HG03342 (cell line): Measurements from ENCODE around the gene FREM2.

Experiments used
- ATAC-seq: cut with Tn5 transposase; IDR thresholded peaks from one replicate; pipeline ENCODE4 v1.9.1; 2021; ENCODE audit warnings: mild to moderate bottlenecking, moderate library complexity; ENCODE audit not compliant: unreplicated experiment

Gene FREM2

DNA sequence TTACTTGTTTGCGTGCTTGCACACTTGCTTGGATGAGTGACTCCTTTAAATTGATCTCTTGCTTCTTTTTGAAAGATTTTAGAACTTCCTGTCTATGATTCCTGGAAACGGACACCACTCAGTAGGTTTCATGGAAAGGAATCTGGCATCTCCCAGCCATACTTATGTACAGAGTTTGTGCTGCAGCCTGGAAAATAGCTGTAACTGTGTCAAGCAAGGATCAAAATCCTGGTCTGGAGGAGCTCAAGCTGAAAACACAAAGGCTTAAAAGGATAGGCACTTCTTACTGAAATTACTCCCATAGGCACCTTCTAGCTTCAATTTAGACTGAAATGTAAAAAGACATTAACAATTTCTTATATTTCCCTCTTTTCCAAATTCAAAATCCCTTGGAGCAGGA, 1.4 kb upstream of the FREM2 start:
- no peak for ATAC-seq

DNA sequence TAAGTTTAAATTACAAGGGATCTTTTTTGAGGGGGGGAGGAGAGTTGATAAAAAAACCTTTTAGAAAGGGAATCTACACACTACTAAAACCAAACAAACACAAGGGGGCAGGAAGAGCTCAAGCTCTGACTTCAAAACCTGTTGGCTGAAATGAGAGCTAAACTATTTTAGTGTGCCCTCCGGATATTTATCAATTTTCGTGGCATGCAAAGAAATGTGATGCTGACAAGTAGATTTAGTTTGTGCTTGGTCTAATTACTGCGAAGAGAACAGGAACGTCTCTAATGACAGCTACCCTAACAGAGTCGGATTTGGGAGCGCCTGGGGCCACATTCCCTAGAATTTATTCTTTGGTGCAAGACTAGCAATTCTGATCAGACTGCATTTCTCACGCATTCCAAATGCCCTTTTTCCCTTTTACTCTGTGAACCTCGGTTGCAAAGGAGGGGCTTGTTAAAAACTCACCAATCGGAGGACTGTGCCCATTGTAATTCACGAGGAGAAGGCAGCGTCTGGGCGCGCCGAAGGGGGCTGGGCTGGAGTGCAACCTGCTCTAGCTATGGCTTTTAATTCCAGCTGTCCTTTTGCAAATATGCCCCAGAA, 802 bp upstream of the FREM2 start:
- no peak for ATAC-seq

DNA sequence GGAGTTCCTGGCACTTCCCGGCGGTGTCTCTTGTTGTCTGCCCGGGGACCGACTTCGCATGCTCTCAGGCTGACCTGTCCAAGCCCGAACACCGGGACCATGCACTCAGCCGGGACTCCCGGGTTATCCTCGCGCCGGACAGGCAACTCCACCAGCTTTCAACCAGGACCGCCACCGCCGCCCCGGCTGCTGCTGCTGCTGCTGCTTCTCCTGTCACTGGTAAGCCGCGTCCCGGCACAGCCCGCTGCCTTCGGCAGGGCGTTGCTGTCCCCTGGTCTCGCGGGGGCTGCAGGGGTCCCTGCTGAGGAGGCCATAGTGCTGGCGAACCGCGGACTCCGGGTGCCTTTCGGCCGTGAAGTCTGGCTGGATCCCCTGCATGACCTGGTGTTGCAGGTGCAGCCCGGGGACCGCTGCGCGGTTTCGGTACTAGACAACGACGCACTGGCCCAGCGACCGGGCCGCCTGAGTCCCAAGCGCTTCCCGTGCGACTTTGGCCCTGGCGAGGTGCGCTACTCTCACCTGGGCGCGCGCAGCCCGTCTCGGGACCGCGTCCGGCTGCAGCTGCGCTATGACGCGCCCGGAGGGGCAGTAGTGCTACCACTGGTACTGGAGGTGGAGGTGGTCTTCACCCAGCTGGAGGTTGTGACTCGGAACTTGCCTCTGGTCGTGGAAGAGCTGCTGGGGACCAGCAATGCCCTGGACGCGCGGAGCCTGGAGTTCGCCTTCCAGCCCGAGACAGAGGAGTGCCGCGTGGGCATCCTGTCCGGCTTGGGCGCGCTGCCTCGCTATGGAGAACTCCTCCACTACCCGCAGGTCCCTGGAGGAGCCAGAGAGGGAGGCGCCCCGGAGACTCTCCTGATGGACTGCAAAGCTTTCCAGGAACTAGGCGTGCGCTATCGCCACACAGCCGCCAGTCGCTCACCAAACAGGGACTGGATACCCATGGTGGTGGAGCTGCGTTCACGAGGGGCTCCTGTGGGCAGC, 661 bp downstream of the FREM2 start:
- no peak for ATAC-seq

DNA sequence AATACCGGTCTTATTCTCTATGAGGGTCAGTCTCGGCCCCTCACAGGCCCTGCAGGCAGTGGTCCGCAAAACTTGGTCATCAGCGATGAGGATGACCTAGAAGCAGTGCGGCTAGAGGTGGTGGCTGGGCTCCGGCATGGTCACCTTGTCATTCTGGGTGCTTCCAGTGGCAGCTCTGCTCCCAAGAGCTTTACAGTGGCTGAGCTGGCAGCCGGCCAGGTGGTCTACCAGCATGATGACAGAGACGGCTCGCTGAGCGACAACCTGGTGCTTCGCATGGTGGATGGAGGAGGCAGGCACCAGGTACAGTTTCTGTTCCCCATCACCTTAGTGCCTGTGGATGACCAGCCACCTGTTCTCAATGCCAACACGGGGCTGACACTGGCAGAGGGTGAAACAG, 1.8 kb downstream of the FREM2 start:
- no peak for ATAC-seq

DNA sequence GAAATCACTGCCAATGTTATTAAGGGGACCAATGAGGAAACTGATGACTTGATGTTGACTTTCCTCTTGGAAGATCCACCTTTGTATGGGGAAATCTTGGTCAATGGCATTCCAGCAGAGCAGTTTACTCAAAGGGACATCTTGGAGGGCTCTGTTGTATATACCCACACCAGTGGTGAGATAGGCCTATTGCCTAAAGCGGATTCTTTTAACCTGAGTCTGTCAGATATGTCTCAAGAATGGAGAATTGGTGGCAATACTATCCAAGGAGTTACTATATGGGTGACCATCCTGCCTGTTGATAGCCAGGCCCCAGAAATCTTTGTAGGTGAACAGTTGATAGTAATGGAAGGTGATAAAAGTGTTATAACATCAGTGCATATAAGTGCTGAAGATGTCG, 3.4 kb downstream of the FREM2 start:
- no peak for ATAC-seq

DNA sequence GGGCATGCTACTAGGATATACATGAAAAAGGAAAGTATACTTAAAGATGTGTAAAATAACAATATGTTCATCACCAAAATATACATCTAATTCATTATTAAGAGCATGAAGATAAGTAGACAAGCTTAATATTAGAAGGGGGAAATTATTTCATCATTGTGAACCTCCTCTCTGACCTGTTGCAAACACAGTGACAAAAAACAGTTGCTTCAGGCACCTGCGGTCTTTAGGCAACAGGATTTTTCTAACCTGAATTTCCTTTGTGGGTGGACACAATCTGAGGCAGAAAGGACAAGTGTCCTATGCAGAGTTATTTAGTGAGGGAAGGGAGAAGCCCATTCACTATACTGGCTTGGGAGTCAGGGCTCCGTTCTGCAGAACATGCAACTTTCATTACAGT, 6.3 kb downstream of the FREM2 start:
- no peak for ATAC-seq

DNA sequence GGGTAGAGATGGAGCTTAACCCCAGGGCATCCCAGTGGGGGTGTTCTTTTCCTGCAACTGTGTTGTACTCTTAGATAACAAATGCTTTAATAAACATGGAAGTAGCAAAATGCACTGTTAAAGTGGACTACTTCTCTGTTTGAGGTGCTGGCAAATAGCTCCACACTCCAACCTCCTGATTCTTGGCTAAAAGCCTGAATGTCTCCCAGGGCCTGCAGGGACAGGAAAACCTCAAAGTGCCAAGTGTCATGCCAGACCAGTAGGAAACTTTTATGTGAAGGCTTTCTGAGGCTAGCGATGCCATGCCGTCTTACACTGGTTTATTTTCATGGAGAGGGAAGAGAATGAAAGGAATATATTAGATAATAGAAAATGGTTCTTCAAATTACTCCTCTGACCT, 6.8 kb downstream of the FREM2 start:
- ATAC-seq, result no peak

DNA sequence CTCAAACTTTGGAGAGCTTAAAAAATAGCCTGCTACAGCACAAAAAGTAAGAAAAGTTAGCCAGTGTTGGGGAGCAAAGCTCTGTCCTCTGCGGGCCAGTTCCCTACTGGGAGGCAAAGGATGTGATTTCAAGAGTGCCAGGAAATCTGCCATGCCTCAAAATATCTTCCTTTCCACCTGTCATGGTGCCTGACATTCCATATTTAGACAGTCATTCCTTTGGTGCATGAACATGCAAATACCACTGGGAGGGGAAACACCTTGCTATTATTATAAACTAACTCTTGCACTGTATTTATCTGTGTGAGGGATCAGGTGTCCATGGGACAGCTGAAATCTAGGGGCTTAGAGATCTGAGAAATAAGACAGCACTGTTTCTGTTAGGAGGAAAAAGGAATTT, 10.3 kb downstream of the FREM2 start:
- ATAC-seq, result no peak

DNA sequence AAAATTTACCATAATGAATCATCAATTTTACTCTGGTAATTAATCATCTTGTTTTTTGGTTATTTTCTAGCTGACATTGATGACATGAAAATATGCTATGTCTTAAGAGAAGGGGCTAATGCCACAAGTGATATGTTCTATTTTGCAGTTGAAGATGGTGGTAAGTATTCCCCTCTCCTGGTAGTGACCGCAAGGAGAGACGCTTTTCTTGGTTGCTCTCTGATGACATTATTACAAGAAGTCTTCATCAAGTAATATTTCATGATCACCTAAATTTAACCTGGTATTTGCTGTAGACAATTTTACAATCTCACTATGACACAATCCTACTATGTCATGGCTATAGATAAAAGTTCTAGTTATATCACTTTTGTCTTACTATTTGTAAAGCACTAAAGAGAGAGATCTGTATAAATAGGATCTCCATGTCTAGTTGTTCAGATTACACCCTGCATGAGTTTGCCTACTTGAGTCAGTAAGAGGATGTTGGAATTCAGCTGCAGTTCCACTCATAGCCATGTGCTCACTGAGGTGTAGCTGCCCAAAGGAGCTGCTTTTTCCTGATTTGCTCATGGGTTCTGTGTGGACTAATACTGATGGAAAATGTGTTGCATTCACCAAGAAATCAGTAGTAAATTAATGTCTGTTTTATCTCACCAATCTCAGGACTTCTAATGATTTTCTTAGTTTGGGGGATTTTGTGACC, 10.9 kb downstream of the FREM2 start:
- ATAC-seq, result no peak

DNA sequence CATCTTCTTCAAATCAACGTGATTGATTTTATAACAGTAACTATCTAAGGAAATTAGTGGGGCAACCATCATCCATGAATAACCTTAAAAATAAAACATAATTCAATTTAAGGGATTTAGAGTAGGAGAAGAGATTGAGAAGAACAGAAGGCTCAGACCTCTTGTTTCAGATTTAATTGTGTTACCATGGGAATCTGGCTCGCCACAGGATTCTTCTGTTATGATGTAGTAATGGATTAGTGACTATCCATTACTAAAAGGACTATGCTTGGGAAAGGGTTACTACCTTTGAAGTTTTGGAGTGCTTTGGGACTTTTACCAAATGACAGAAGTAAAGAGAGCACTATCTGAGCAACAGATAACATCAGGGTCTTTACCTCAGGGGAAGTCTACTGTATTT, 13.2 kb downstream of the FREM2 start:
- no peak for ATAC-seq

DNA sequence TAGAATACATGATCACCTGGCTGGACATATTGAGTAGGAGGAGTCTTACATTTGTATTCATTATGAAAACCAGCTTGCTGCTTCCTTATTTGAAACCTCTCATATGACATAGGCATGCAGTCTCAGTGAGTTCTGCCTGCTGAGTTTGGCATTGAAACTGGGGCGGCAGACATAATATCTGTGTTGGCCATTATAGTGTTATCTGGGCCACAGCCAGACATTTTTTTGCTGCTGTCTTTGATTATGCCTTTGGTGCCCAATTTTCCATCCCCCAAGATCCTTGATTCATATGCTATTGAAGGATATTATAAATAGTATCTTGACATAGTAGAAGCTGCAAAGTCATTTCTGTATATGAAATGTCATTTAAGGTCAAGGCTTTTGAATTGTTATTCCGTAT, 15.8 kb downstream of the FREM2 start:
- no peak for ATAC-seq

DNA sequence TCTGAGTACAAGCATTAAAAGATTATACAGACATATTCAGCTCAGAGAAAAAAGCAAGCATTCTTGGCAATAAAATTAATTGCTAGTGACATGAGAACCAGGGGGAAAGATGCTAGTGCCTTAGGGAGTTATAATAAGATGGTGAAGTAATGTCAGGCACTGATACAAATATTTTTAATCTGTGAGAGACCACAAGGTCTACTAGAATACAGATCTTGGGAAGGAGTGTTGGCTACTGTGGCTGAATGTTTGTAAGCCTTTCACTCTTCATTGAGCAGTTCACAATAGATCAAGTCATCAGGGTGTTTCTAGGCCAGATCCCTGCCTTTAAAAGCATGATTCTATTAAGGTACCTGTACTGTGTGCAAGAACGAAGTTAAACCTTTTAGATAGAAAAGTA, 16.4 kb downstream of the FREM2 start:
- no peak for ATAC-seq

DNA sequence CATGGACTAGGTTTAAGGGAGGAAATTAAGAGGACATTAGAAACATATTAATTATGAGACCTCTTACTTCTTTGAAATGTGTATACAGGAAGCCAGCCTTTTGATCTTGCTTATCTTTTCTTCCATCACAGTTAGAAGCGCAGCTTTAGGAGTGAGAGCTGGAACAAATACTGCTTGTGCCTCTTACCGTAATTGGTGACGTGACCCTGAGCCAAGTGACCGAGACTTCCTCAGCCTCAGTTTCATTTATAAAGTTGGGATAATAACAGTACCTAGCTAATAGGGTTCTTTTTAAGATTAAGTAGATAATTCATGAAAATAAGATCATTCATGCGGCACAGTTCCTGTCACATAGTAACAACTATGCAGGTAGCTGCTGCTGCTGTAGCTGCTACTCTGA, 18.5 kb downstream of the FREM2 start:
- no peak for ATAC-seq

DNA sequence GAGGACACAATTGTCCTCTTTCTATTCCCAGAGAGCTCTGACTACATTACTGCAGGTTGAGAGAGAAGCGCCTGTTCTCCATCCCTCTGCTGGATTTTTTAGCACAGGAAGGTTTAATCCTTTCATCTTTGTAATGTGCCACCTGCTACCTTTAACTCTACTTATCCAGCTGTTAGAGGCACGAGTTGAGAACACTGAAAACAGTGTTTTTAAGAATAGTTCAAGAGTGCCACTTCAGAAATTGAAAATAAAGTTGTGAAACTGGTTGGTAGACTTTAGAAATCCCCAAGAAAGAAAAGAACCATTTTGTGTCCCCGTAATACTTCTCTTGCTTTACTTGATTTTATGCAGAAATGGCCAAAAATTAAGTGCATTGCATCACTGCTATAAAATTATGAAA, 20.6 kb downstream of the FREM2 start:
- no peak for ATAC-seq

DNA sequence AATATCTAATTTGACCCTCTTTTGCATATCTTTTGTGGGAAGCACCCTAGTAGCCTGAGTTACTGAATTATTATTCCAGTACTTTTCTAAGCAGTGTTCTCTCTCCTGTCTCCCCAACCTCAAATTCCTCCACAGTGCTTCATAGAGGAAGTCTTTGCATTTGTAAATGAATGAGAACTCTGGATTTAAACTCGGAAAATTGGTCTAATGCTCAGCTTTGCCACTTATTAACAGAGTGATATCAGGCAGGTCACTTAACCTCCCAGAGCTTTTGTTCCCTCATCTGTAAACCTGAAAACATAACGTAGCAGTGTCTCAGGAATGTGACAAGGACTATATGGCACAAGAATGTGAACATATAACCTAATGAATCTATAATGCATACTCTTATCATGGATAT, 26.2 kb downstream of the FREM2 start:
- ATAC-seq, result no peak

DNA sequence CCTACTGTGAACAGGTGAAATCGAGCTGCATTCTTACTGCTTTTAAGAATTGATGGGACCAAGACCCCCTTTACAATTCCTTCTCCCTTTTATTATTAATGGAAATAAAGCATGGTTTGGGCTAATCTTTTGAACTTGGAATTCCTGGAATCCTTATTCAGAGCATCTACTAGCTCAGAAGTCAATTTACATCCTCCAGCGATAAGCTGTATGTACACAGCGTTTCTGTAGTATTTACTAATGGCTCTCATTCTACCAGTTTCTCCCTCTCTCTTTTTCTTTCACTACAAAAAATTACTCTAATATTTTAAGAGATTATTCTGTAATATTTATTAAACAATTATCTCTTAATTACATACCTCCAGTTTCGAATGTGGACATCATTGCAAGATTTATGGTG, 31.5 kb downstream of the FREM2 start:
- ATAC-seq, result no peak

DNA sequence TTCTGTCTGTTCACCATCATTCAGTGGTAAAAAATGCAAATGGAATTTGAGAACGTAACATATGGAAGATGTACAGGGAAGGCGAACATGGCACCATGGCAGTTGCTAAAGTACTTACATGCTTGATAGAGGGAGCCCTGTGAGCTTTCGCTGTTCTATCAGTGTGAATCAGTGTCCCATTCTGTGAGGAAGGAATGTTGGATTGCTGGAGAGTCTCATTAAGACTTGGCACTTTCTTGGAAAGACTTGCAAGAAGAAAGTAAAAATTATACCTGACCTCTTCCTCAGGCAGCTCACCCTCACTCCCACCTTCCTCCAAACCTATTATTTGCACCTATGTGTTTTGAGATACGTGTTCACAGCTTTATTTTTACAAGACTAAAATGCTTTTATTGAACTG, 43.5 kb downstream of the FREM2 start:
- no peak for ATAC-seq

DNA sequence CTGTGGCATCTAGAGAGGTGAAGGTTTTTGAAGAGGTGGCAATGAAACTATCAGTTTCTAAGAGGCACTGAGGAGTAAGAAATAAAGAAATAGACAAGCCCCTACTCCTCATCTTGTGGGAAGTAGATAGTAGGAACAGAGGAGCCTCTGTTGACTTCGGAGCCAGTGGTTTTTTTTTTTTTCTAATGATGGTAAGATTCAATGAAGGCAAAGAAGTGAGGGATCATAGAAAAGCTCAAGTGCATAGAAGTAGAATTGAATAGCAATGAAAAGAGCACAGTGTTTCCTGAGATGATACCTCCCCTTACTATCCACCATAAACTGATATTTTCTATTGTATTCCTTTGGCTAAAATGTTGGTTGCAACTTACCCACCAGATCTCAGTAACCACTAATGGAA, 46.3 kb downstream of the FREM2 start:
- no peak for ATAC-seq

DNA sequence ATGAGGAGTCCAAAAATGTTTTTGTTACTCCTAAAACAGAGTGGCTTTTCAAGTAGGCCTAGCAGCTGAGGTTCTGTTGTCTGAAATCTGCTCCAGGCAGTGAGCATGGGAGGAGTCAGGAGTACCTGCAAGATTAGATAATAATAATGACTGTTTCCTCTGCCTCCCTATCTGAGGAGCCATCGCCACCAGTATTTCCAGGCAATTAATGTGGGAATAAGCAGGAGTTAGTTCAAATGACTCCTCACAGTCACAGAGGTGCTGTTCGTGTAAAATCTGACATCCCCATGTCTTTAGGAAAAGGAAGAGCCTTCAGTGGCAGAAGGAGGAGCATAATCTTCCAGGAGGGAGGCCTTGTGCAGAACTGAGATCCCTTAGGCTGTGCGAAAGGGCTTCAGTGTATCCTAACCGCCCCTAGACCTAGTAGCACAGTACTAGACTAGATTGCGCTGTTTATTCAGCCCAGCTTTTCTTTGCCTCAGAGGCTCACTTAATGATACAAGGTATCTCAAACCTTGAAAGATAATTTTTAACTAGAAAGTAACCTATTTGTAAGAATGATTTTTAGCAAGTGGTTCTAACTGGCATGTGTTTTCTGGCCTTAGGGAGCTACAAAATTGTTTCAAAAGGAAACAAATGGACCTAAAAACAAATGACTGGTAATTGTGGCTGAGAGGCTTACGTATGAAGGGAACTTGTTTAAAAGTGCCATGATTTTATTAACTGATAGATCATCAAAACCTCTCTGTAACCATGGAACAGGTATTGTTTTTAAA, 49.0 kb downstream of the FREM2 start:
- ATAC-seq, result no peak

DNA sequence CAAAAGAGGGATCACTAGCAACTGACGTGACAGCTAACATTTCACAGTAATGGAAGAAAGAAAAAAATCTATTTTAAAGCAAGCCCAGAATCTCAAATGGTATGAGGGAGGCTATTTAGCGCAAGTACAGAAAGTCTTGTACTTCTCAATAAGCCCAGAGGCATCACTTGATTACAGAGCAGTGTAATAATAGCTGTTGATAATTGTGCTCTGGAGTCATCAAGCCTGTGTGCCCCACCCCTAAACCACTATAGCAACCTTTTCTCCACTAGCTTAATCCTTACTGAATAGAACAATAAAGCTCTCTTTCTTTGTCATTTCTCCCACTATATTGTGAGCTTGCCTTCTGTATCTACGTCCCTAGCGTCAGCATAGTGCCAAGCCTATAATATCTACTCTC, 56.6 kb downstream of the FREM2 start:
- ATAC-seq, result no peak

DNA sequence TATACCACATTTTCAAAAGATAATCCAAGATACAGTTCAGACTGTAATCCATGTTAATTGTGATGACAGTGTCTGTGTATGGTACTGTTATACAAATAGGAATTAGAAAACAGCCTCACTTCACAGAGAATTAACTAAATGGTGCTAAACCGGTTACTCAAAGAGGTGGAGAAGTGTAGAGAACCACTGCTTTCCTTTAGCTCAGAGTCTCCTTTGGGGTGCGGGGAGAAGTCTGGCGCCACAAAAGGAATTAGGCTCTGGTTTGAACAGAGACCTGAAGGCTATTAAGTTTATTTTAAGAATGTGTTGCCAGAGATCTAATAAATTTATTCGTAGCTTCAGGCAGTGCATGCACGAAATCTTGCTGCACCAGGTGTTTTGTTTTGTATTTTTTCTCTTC, 65.8 kb downstream of the FREM2 start:
- no peak for ATAC-seq
